NCI-H446 (cell line): Measurements from ENCODE around the gene ABCA6.

Experiments
- DNase-seq, 2 experiments: peaks; one replicate each; lab custom pipeline; 2025; lab: John Stamatoyannopoulos, UW

Gene ABCA6

DNA sequence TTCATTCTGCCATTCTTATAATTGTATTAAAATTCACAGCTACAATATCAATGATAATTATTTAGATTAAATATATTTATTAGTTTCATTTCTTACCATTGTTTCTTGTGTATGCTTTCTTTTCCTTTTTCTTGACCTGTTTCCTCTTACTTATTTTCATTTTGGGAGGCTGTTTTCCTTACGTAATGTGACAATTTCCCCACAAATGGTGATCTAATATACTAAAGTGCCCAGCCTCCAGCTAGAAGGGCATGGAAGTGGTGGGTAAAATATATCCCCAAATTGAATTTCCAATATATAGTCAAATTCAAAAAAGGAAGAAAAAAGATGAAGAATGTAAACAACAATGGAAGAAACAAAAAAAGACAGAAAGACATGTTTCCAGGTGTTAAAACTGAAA is 1.5 kb upstream of the ABCA6 start:
- DNase-seq = no peak

GRCh38 chr17:69142175-69142802 is 594 bp upstream of the ABCA6 start:
- DNase-seq = no peak

DNA sequence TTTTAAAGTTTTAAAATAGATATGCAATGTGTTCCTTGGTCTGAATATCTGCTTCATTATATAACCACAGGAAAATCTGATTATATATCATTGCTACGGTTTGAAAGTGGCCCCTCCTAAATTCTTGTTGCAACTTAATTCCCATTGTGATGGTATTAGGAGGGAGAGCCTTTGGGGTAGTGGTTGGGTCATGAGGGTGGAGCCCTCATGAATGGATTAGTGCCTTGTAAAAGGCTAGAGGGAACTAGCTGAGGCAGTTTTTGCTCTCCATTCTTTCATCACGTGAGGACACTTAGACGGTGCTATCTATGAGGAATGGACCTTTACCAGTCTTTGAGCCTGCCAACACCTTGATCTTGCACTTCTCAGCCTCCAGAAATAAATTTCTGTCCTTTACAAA is 7.6 kb downstream of the ABCA6 start:
- DNase-seq = no peak

GRCh38 chr17:69130627-69131296 is 10.9 kb downstream of the ABCA6 start:
- no peak for DNase-seq

GRCh38 chr17:69123626-69124025 is 18.1 kb downstream of the ABCA6 start:
- no peak for DNase-seq

GRCh38 chr17:69122065-69122464 is 19.6 kb downstream of the ABCA6 start:
- DNase-seq = no peak

GRCh38 chr17:69117855-69118784 is 23.6 kb downstream of the ABCA6 start:
- no peak for DNase-seq

DNA sequence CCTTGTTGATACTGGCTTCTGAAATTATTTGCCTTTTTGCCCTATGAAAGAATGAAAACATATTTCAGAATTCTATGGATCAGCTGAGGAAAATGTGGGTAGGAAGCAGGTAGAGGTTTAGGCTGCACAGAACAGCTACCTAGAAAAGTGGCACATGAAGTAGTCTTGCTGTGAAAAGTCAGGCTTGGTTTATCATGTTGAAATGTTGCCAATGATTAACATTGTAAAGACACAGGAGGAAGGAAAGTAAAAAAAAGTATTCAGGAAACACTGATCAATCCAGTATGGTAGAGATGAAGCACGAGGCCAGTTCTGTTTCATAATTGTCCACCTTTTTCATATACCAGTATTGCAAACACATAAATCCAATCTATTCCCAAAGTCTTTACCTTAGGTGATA is 29.9 kb downstream of the ABCA6 start:
- no peak for DNase-seq

GRCh38 chr17:69105907-69106730 is 35.6 kb downstream of the ABCA6 start:
- DNase-seq = no peak

DNA sequence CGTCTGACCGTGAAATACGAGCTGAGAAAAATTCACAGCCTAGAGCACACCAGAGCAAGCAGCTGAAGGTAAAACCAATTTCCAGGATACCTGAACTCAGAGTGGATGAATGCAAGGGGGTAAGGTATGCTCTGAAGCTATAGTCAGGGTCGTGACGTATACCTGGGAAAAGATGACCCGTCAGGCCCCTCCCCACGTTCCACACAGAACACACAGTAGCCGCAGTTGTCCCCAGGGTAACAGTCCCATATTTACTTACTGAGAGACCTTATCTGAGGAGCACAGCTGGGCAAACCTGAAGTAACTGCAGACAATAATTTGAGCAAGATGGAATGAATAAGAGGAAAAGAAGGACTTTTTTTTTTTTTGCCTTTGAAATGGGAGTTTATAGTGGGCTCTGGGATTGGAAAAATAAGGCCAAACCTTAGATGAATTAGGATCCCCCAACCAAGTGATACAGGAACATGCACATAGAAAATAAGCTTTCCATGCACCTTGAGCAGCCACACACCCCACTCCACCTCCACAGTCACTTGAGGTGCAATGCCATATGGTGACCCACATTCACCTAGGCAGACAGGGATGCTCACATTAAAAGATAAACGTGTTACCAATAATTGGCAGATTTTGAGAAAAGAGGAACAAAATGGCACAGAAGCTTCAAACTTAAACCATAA is 38.0 kb downstream of the ABCA6 start:
- DNase-seq = no peak

- DNase-seq = no peak
These were observed 43.1 kb downstream of the ABCA6 start for GRCh38 chr17:69098625-69099024.

- DNase-seq = no peak
These were observed 45.2 kb downstream of the ABCA6 start for GRCh38 chr17:69096541-69096940.

DNA sequence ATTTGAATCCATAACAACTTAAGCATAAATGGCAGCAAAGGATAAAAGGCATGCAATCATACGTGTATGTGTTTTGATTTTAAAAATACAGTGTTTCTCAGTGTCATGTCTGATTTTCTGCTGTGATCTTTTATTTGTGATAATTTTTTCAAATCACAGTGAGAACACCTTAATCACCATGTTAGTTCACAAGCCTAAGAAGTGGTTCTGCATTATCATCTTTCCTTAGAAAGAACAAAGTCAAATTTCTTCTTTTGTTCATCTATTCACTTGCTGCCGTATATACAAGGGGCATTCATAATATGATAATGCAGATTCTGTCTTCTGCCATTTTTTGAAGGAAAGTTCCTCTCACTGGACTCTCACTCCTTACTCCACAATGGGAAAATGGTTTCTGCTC is 47.7 kb downstream of the ABCA6 start:
- no peak for DNase-seq

DNA sequence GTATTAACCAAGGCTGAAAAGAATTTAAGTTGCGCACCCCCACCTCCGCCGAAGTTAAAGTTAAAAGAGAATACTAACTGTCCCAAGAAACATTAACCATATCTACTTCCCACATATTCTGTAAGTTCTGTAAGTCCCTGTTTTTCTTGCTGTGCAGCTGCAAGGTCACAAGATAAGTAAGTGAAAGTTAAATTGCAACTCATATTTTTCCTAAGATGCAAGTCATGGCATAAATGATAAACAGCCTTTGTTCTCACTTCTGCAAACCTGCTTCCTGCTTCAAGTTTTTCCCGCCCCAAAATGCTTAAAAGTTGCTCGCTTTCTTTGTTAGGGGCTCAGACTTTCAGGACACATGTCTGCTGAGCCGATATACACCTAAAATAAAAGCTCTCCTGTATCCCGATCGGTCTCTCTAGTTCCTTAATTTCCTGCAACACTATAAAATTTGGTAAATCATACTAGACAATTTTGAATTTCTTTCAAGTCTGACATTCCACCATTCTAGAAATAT is 48.4 kb downstream of the ABCA6 start:
- DNase-seq = no peak

DNA sequence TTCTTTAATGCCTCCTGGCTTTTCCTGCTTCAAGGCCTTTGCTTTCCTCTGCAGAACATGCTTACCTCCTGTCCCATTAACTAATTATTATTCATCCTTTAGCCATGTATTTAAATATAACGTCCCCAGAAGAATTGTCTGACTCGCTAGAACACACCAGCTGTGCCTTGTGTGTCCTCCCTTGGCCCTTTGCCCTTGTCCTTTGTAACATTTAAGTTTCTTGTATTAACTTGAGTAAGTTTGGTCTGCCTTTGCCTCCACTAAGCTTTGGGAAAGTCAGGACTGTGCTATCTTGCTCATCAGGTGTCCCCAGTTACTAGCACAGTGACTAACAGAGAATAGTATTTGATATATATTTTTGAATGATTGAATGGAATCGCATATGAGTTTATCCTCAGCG is 51.3 kb downstream of the ABCA6 start:
- DNase-seq = no peak

GRCh38 chr17:69088643-69089200 is 53.0 kb downstream of the ABCA6 start:
- no peak for DNase-seq

- no peak for DNase-seq
These were observed 55.1 kb downstream of the ABCA6 start for GRCh38 chr17:69086641-69087040.

- no peak for DNase-seq
These were observed 56.8 kb downstream of the ABCA6 start for GRCh38 chr17:69084911-69085310.

DNA sequence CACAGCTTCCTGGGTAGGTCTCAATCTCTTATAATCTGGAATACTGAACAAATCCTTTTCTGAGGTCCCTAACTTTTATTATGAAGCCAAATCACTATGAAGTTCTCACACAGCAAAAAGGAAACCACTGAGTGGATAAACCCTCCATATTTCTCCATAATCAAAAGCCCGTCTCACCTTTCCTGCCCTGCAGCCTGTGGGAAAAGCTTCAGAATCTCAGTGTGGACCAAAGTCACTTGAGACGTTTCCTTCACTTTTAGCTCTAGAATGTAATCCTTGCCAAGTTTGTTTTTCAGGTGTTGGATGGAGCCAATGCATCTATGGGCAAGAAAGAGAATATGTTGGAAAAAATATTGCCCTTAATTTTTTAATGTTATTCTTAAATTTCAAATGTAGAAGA is 59.0 kb downstream of the ABCA6 start:
- no peak for DNase-seq

DNA sequence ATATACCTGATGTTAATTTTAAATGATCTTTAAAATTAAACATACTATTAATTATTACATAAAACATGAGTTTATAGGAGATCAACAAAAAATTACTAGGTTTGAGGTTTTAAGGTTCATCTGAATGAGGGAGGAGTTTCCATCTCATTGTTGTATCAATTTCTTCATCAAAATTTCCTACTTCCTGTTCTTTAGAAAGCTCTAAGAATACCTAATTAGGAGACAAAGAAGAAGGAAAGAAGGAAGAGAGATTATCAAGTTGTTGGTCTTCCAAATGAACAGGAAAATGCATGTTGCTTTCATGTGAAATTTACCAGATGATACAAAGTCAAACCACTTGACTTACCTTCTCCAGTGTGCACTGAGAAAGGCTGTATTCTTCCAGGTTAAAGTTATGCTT is 62.8 kb downstream of the ABCA6 start:
- no peak for DNase-seq

GRCh38 chr17:69075823-69076222 is 65.9 kb downstream of the ABCA6 start:
- no peak for DNase-seq
